PC-3 (cell line): ENCODE measurements around the gene DNPEP. TPM values are rescaled to one million over a fixed set of nuclear protein-coding genes. Genes with fewer than 3 reads are reported as not detected.

Experiments
- ATAC-seq: fragments of 200-7000 bp; cut with Tn5 transposase; 2 replicates; pipeline ENCODE4 v1.9.1; 2020; ENCODE audit warnings: mild to moderate bottlenecking, moderate library complexity
- BruUV-seq: library from RNA; stranded (reverse); fragments of 400-500 nt; replicated peaks from 2 replicates; lab custom pipeline; 2021; lab: Mats Ljungman, UMichigan
- CTCF ChIA-PET: fragments of 300-600 bp; sonication (Branson Sonifier 250); formaldehyde crosslinking; loops from one replicate; lab custom pipeline; 2022; ENCODE audit warnings: antibody characterized with exemption; lab: Charles Lee
- POLR2A ChIA-PET: fragments of 300-600 bp; sonication (Branson Sonifier 250); formaldehyde crosslinking; loops from one replicate; lab custom pipeline; 2022; ENCODE audit warnings: antibody characterized with exemption; ENCODE audit not compliant: unreplicated experiment; lab: Charles Lee
- DNase-seq: peaks from one replicate; pipeline ENCODE4 v3.0.0-alpha.2; 2015
- H2AFZ ChIP-seq: fragments of 300-600 bp; sonication (generic); 2 replicates; pipeline ENCODE4 v1.6.0; 2016; ENCODE audit warnings: antibody characterized with exemption, low read length
- H3F3A ChIP-seq: fragments of 300-600 bp; sonication (generic); one replicate; pipeline ENCODE4 v1.6.0; 2017; ENCODE audit warnings: antibody characterized with exemption, low read length, control low read depth, mild to moderate bottlenecking; ENCODE audit not compliant: unreplicated experiment
- H3K27ac ChIP-seq: fragments of 300-600 bp; sonication (generic); 2 replicates; pipeline ENCODE4 v1.5.1; 2016; ENCODE audit warnings: mild to moderate bottlenecking, low read length
- H3K27me3 ChIP-seq: fragments of 300-600 bp; sonication (generic); 2 replicates; pipeline ENCODE4 v1.6.1; 2016; ENCODE audit warnings: low read length, mixed read lengths
- H3K36me3 ChIP-seq: fragments of 300-600 bp; sonication (generic); 2 replicates; pipeline ENCODE4 v1.6.1; 2016; ENCODE audit warnings: low read depth, mixed run types, low read length, mixed read lengths
- H3K4me1 ChIP-seq: fragments of 300-600 bp; sonication (generic); 2 replicates; pipeline ENCODE4 v1.5.1; 2016; ENCODE audit warnings: low read length; ENCODE audit not compliant: insufficient read depth
- H3K4me2 ChIP-seq: fragments of 300-600 bp; sonication (generic); 2 replicates; pipeline ENCODE4 v1.6.0; 2016; ENCODE audit warnings: low read length
- H3K4me3 ChIP-seq: fragments of 300-600 bp; sonication (generic); 2 replicates; pipeline ENCODE4 v1.5.1; 2016; ENCODE audit warnings: mild to moderate bottlenecking, low read length, mixed read lengths
- H3K79me2 ChIP-seq: fragments of 300-600 bp; sonication (generic); 2 replicates; pipeline ENCODE4 v1.6.1; 2017; ENCODE audit warnings: low read length, mixed read lengths
- H3K9ac ChIP-seq: fragments of 300-600 bp; sonication (generic); 2 replicates; pipeline ENCODE4 v1.6.0; 2016; ENCODE audit warnings: mild to moderate bottlenecking, low read length
- H3K9me2 ChIP-seq: fragments of 300-600 bp; sonication (generic); replicated peaks from 2 replicates; pipeline ENCODE4 v1.6.1; 2016; ENCODE audit warnings: mixed run types, low read length, mixed read lengths
- H3K9me3 ChIP-seq: fragments of 300-600 bp; sonication (generic); 2 replicates; pipeline ENCODE4 v1.6.1; 2016; ENCODE audit warnings: low read length, mixed read lengths
- H4K20me1 ChIP-seq: fragments of 300-600 bp; sonication (generic); 2 replicates; pipeline ENCODE4 v1.6.1; 2016; ENCODE audit warnings: low read length, mixed read lengths
- CTCF ChIP-seq: fragments of 300-600 bp; sonication (generic); conservative IDR thresholded peaks from 2 replicates; pipeline ENCODE4 v1.5.1; 2017; ENCODE audit warnings: antibody characterized with exemption, low read depth, mild to moderate bottlenecking, low read length
- EZH2 ChIP-seq: fragments of 300-600 bp; sonication (generic); IDR thresholded peaks from one replicate; pipeline ENCODE4 v1.6.1; 2017; ENCODE audit warnings: antibody characterized with exemption, mild to moderate bottlenecking, low read length; ENCODE audit not compliant: unreplicated experiment
- EZH2phosphoT487 ChIP-seq: fragments of 300-600 bp; sonication (generic); IDR thresholded peaks from 2 replicates; pipeline ENCODE4 v1.6.1; 2018; ENCODE audit warnings: mild to moderate bottlenecking, antibody characterized with exemption, low read length, borderline replicate concordance
- intact Hi-C: fragments of 100-400 bp; cut with micrococcal nuclease; formaldehyde crosslinking; loops from 2 replicates; pipeline ENCODE4 v1.9.0; 2023
- total RNA-seq: library from RNA; depleted of rRNA; stranded (reverse); fragments of >200 nt; gene quantifications from 2 replicates; pipeline ENCODE4 v1.2.3, GENCODE V29; 2014; rRNA removed

DNPEP gene
- total RNA-seq, 1 experiment from 2014 or later: 114 TPM

GRCh38 chr2:219325136-219325535 lies 62.6 kb downstream of the DNPEP start:
- H3K36me3 ChIP-seq: no peaks in the 10 kb centered on the region
- H3K79me2 ChIP-seq: no peaks in the 10 kb centered on the region
- no peak overlapping the region for H3K9ac ChIP-seq
- DNase-seq (no peak), ATAC-seq (no peak)
- no peaks in the 10 kb centered on the region for H4K20me1 ChIP-seq
- H3K9me3 ChIP-seq: no peaks in the 10 kb centered on the region
- TF ChIP-seq EZH2phosphoT487 (no peak), CTCF (no peak), EZH2 (no peak)
- intact Hi-C loops: no loop called here
- H3K4me3 ChIP-seq: no peak overlapping the region
- no peaks in the 10 kb centered on the region for H3K9me2 ChIP-seq
- ChIA-PET POLR2A (no interaction called here), CTCF (no interaction called here)
- no peaks in the 10 kb centered on the region for H3K4me1 ChIP-seq
- peaks cover 35% of the 10 kb centered on the region for H3K27me3 ChIP-seq
- H3F3A ChIP-seq: no peaks in the 10 kb centered on the region
- no peak overlapping the region for H3K4me2 ChIP-seq
- H2AFZ ChIP-seq: no peak overlapping the region
- BruUV-seq: no TSS peak
- H3K27ac ChIP-seq: no peak overlapping the region

GRCh38 chr2:219323434-219323833 lies 64.3 kb downstream of the DNPEP start:
- Histone ChIP-seq H3K9me2 (no peaks in the 10 kb centered on the region), H3K9me3 (no peaks in the 10 kb centered on the region), H3K4me1 (no peaks in the 10 kb centered on the region), H3K36me3 (no peaks in the 10 kb centered on the region), H3K27me3 (peaks cover 29% of the 10 kb centered on the region), H3K4me2 (no peak overlapping the region), H2AFZ (no peak overlapping the region), H3K27ac (no peak overlapping the region), H3K9ac (no peak overlapping the region), H3F3A (no peaks in the 10 kb centered on the region), H3K4me3 (no peak overlapping the region), H4K20me1 (no peaks in the 10 kb centered on the region), H3K79me2 (no peaks in the 10 kb centered on the region)
- intact Hi-C loops: no loop called here
- ChIA-PET CTCF (no interaction called here), POLR2A (no interaction called here)
- ATAC-seq (no peak), DNase-seq (no peak)
- no peak for TF ChIP-seq EZH2
- TF ChIP-seq CTCF: no peak
- TF ChIP-seq EZH2phosphoT487: no peak
- BruUV-seq: no TSS peak

Other genes starting within 250 kb of the DNPEP start
- 16.7 and 18.5 TPM in 2 replicates for gene NHEJ1, start 227.1 kb downstream of the DNPEP start, total RNA-seq
- 1.4 and 1.7 TPM in 2 replicates for gene SLC23A3, start 217.9 kb downstream of the DNPEP start, total RNA-seq
- gene CNPPD1, start 211.0 kb downstream of the DNPEP start, total RNA-seq: 38.2 and 44.0 TPM in 2 replicates
- 61.0 and 87.2 TPM in 2 replicates for gene RETREG2, start 209.6 kb downstream of the DNPEP start, total RNA-seq
- gene ZFAND2B, start 181.1 kb downstream of the DNPEP start, total RNA-seq: 47.5 and 49.5 TPM in 2 replicates
- 21.1 and 23.9 TPM in 2 replicates for gene ABCB6, start 169.0 kb downstream of the DNPEP start, total RNA-seq
- gene ATG9A, start 158.3 kb downstream of the DNPEP start, total RNA-seq: 59.6 and 77.2 TPM in 2 replicates
- gene ANKZF1, start 158.1 kb downstream of the DNPEP start, total RNA-seq: 67.9 and 78.5 TPM in 2 replicates
- 6.0 and 6.1 TPM in 2 replicates for gene GLB1L, start 142.5 kb downstream of the DNPEP start, total RNA-seq
- 13.8 and 16.3 TPM in 2 replicates for gene STK16, start 142.4 kb downstream of the DNPEP start, total RNA-seq
- gene TUBA4B, start 134.7 kb downstream of the DNPEP start, total RNA-seq: not detected in 2 replicates
- gene TUBA4A, start 134.0 kb downstream of the DNPEP start, total RNA-seq: 75.4 and 87.9 TPM in 2 replicates
- 62.3 and 98.4 TPM in 2 replicates for gene DNAJB2, start 108.5 kb downstream of the DNPEP start, total RNA-seq
- 0.07 TPM in 1 of 2 replicates, not detected in the other for gene PTPRN, start 78.5 kb downstream of the DNPEP start, total RNA-seq
- gene RESP18, start 55.2 kb downstream of the DNPEP start, total RNA-seq: not detected in 2 replicates
- not detected in 2 replicates for gene DES, start 30.5 kb upstream of the DNPEP start, total RNA-seq
- gene SPEG, start 46.9 kb upstream of the DNPEP start, total RNA-seq: 30.7 and 45.2 TPM in 2 replicates
- 78.1 and 85.7 TPM in 2 replicates for gene GMPPA, start 111.0 kb upstream of the DNPEP start, total RNA-seq
- gene ASIC4, start 126.6 kb upstream of the DNPEP start, total RNA-seq: 0.11 TPM in 1 of 2 replicates, not detected in the other
- 139 and 210 TPM in 2 replicates for gene CHPF, start 155.9 kb upstream of the DNPEP start, total RNA-seq
- gene TMEM198, start 156.1 kb upstream of the DNPEP start, total RNA-seq: 1.1 and 5.2 TPM in 2 replicates
- 122 and 148 TPM in 2 replicates for gene OBSL1, start 183.6 kb upstream of the DNPEP start, total RNA-seq
- gene INHA, start 184.4 kb upstream of the DNPEP start, total RNA-seq: 1.3 and 1.5 TPM in 2 replicates
- gene STK11IP, start 209.9 kb upstream of the DNPEP start, total RNA-seq: 17.7 and 26.4 TPM in 2 replicates
- 11.6 and 14.3 TPM in 2 replicates for gene SLC4A3, start 239.7 kb upstream of the DNPEP start, total RNA-seq